NCI-H446 treated with DMSO at 0.1 percent for 48 hours (cell line): ENCODE data around the gene SHANK2.

ENCODE experiments used
- DNase-seq: peaks from one replicate; lab custom pipeline; 2025; lab: John Stamatoyannopoulos, UW

Gene SHANK2

DNA sequence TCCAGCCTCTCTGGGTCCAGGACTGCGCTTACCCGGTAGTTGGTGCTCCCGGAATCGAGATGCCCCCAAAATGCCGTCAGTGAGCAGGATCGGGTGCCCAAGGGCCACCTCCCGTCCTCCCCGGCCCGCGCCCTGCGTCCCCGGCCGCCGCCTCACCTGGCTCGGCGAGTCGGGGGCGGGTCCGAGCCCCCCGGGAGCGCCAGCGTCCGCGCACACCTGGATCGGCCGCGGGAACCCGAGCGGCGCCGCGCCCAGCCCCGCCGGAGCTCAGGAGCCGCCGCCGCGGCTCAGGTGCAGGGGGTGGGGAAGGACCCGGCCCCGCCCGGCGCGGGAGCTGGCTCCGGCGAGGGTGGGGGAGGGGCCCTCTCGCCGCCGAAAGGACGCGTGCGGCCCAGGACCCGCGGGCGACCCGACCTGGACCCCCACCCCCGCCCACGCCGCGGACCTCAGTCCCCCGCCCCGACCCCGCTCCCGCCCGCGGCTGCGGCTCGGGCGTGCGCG lies at the start of gene SHANK2:
TSS of gene SHANK2 (minus strand) at position 309 of the 501 bp plus-strand sequence. CDS start 105,251 bp downstream, outside the sequence.
- DNase-seq, result no peak

DNA sequence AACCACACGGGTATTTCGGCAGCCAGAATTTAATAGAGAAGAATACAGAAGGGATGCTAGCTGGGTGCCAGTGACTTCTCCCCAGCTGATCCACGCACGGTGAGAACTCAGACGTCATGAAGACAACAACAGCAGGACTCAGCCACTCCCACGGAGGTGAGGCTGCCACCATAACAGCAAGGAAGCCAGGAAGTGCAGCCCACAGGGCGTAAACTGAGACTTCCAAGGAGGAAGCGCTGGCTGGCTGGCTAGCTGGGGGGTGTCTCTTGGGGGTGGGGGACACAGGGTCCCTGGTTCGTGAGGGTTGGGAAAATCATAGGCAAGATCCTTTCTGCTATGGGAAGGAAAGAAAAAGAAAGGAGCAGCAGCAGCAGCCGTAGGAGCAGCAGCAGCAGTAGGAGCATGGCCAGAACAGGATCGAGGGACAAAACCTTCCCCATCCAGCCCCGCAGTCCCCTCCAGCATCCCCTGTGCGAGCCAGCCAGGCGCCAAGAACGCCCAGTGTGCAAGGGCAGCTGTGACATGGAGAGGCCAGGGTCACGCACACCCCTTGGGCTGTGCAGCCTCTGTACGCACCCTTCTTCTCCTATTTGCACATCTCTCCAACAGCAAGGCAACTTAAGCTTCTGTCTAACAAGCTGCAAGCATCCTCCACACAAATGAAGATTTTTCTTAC lies 49.6 kb upstream of the SHANK2 start:
- no peak for DNase-seq

DNA sequence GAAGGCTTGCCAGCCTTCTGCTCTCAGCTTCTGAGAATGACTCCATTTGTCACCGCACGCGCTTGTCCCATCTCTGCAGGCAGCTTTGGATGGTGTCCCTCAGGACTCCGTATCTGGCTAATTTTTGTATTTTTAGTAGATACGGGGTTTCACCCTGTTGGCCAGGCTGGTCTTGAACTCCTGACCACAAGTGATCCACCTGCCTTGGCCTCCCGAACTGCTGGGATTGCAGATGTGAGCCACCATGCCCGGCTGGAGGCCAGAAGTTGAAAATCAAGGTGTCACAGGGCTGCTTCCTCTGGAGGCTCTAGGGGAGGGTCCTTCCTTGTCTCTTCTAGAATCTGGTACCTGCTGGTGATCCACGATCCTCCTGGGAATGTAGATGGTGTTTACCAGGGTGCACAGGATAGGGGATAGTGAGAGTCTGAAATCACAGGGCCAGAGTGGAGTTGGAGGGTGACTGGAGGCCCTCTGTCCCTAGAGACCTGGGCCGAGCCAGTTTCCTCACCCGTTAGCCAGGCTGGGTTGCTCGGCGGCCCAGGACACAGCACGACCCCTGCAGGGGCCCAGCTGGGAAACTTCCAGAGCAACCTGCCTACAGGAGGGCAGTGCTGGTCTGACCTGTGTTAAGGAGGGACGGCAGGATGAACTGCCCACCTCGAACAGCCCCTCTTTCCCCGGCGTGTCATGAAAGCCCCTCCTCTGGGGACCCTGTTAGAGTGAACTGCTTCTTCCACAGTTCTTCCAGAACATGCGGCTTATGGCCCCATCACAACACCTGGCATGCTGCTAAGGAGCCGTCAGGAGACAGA lies 48.9 kb upstream of the SHANK2 start:
- DNase-seq, result no peak

DNA sequence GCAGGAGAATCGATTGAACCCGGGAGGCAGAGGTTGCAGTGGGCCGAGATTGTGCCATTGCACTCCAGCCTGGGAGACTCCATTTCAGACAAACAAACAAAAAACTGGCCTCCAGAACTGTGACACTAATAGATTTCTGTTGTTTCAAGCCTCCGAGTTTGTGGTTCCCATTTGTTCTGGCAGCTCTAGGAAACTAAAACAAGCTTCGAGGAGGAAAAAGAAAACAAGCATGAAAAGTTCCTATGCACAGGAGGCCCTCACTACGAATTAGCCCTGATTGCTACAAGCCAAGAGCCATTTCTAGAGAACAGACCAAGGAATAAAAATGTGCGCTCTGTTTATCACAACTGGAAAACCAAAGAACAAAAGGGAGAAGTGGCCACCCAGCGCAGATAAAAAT lies 47.8 kb upstream of the SHANK2 start:
- no peak for DNase-seq

DNA sequence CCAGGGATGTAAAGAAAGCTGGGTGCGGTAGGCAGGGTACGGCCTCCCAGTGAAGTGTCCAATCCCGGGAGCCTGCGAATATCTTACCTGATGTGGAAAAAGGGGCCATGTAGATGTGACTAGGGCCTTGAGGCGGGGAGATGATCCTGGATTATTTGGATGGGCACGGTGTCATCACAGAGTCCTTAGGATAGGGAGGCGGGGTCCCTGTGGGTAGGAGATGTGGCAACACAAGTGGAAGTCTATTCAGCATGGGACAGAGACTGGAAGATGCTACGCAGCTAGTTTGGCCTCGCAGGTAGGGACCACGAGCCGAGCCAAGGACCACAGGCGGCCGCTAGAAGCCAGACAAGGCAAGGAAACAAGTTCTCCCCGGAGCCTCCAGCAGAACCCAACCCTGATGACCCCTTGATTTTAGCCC lies 46.4 kb upstream of the SHANK2 start:
- no peak for DNase-seq

DNA sequence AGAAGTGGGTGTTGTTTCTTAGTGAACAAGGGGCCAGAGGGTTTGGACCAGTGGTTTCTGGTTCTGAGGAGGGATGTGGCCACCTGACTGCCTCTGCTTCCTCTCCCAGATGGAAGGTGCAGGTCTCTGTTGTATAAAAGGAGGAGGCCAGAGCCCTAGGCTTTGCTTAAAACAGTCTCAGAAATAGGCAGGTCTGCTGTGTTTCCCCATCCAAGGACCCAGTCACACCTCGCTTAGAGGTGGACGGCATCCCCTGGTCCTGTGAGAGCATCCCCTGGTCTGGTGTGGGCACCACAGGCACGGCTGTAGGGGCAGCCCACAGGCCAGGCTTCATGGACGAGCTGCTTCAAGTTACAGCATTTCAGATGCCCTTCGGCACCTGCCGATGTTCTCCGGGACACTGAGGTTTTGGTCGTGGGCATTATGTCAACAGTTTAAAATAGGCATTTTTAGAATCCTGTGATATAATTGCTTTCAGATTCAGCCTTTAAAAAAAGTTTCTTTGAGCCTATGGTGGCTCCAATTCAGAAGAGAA lies 45.7 kb upstream of the SHANK2 start:
- DNase-seq, result no peak

DNA sequence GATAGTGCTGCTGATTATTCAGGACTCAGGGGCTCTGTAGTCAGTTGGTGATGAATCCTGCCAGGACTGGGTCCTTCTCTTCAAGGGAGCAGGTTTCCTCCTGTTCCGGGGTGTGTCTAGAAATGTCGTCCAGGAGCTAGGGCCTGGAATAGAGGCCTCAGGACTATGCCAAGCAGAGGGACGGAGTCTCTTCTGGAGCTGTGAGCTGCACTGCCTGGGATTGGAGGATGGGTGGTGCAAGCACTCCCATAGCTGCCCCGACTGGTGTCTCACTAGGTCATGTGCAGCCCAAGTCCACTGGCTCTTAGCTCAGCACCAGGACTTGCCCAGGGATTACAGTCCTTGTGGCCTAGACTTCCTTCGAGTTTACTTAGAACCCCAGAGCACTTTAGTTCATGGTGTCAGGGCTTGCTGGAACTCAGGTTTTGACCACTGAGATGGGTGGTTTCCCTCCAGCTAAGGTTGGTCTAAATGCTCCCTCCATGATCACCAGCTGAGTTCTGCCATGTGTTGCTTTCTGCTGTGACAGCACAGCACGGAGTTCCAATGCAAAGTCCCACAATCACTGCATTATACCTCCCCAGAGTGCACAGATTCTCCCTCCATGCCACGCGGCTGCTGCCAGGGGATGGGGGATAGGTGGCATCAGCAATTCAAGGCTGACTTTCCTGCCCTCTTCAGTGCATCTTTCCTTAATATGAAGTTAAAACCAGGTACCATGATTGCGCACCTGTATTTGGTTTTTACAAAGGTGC lies 42.6 kb upstream of the SHANK2 start:
- DNase-seq, result no peak

DNA sequence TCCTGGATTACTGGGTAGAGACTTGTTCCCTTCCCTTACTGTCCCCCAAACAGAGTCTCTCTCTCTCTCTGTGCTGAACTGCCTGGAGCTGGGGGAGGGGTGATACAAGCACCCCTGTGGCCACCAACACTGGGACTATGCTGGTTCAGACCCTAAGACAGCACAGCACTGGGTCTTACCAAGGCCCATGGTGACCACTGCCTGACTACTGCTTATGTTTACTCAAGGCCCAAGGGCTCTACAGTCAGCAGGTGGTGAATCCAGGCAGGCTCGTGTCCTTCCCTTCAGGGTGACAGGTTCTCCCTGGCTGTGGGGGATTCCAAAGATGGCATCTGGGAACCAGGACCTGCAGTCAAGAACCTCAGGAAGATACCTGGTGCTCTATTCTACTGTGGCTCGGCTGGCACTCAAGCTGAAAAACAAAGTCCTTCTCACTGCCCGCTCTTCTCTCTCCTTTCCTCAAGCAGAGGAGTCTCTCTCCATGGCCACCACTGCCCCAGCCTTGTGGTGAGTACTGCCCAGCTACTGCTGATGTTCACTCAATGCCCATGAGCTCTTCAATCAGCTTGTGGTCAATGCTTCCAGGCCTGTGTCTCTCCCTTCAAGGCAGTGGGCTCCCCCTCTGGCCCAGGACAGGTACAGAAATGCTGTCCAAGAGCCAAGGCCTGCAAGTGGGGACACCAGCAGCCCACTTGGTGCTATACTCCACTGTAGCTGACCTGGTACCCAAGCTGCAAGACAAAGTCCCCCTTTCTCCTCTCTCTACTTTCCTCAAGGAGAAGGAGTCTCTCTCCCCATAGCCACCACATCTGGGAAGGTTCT lies 41.8 kb upstream of the SHANK2 start:
- DNase-seq, result no peak

DNA sequence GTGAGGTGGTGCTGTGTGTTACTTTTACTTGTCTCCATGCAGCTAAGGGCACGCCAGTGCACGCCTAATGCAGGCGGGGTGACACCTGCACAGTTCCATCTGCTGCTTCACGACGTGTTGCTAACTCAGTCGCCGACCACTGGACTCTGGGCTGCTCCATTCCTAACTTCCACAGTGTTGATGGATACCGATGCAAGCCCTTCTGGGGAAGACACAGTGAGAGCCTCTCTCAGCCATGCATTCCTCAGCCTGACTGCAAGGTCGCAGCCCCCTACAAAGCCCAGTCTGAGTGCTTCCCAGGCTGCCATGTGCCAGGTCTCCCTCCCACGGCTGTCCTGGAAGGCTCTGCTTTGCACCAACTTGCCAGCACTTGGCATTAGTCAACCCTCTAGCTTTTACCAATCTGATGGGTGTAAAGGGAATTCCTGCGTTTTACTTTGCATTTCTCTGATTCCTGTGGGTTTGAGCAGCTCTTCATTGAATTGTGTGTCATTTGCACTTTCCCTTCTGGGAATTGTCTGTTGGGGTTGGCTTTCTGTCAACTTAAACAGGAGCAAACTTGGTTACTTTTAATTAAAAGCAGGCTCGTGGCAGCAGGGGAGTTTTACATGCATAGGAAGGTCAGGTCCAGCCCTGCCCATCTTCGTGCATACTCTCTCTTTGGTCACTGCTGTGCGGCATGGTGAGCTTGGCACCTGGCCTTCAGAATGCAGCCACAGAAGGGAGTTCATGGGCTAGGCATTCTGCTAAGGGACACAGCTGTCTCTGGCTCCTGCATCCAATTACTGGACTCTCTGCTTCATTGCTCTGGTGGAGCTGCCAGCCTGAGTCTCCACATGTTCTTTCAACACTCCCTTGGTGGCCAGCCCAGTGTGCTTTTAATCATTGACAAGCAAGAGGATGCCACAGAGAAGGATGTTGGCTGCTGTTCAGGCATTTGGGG lies 34.6 kb upstream of the SHANK2 start:
- no peak for DNase-seq

DNA sequence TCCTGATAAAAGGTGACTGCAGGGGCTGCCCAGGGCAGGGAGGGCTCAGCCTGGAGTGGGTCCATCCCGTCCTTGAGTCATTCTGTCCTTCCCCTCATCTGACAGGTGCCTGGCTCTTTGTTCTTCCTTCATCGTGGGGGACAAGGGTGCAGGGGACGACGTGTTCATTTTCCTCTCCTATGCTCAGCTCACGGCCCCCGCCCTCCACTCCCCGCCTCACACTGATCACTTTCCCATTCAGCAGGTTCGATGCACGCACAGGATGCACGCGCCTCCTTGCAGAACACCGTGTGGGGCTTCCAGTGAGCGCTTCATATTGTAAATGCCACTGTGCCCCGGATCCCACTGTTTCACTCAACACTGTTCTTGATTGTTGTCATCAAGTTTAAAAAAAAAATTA lies 32.7 kb upstream of the SHANK2 start:
- no peak for DNase-seq

DNA sequence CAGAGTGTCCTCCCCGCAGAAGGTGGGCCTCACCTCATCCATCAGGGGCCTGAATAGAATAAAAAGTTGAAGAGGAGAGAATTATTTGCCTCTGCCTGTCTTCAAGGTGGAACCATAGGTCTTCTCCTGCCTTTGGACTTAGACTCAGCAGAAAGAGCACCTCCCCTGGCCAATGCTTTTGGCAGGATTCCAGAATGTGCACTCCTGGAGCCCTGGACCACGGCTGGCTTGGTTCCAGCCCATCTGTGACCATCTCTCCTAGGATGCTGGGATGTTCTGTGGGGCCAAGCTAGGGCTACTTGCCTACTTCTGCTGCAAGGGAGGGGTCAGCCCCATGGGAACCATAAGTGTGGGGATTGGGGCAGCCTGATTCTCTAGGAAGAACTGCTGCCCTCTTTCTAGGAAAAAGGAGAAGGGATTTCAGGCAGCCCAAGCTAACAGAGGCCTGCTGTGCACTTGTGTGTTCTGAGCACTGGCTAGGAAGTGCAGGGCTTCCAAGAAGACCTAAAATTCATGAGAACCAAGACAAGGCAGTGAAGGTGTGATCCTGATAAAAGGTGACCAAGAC lies 32.2 kb upstream of the SHANK2 start:
- peak; percentile 30 for DNase-seq

DNA sequence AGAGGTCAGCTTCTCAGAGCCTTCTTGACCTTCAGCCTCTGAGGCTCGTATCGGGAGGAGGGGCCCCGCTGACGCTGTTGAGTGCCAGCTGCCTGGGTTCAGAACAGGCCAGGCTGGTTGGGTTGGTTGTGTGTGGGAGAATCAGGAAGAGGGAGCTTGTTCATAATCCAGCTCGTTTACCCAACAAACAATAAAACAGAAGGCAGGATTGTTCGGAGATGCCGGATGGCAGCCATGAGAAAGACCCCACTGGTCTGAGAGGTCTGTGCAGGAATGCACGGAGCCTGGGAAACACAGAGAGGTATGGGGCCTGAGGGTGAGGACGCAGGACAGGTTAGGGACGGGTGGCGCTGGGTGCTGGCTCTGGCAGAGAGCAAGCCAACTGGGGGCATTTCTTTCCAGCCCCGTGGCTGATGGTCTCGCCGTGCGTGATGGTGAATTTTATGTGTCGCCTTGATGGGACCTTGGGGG lies 31.6 kb upstream of the SHANK2 start:
- no peak for DNase-seq

DNA sequence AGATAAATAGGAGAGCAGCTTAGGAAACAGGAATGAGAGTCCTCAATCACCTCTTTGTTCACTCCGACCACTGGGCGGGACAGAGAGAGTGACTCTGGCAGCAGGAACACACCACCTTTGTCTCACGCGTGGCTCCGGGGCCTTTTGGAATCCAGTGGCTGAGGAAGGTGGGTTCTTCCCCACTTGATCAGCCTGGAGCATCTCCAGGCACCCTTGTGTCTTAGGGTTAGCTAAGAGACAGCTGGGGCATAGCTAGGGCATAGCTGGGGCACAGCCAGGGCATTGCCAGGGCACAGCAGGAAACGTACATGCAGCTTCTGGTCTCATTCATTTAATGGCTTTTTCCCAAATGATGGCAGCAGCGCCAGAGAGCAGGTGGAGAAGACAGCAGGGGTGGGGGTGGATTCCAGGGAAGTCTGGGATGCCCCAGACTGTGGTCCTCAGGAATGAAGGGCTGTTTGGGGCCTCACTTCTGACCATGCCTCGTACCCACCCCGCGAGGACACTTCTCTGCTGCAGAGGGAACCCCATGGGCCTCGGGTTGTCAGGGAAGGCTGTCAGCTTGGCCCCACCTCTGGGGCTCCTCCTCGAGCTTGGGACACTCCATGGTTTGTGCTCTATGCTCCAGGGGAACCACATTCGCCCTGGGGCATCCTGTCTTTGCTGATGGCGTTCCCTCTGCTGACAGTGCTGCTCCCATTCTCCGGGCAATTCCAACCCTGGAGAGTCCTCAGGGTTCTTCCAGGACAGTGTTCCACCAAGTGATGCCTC lies 30.4 kb upstream of the SHANK2 start:
- DNase-seq, result no peak

DNA sequence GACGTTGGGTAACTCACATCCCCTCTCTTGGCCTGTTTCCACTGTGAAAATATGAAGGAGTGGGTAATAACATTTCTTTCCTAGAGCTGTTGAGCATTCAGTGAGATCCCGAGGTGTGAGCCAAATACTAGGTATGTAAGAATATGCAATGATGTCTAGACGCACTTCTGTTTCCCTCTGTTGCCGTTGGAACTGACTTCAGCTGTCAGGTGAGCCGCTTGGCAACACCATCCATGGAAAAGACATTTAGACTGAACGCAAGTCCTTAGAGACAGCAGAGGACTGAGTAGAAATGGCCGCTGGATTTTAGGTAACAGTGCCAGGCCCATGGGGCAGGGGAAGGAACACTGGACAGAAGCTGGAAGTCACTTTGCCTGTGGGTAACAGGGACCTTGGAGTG lies 29.5 kb upstream of the SHANK2 start:
- no peak for DNase-seq

DNA sequence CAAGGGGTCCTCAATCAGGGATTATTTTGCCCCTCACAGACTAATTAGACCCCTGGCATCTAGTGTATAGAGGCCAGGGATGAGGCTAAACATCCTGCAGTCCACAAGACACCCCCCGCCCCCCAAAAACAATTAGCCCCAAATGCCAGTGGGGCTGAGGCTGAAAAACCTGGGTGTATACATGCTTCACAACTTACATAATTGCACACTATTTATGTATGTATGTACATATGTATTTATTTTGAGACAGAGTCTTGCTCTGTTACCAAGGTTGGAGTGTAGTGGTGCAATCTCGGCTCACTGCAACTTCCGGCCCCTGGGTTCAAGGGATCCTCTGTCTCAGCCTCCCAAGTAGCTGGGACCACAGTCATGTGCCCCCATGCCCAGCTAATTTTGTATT lies 28.8 kb upstream of the SHANK2 start:
- no peak for DNase-seq

DNA sequence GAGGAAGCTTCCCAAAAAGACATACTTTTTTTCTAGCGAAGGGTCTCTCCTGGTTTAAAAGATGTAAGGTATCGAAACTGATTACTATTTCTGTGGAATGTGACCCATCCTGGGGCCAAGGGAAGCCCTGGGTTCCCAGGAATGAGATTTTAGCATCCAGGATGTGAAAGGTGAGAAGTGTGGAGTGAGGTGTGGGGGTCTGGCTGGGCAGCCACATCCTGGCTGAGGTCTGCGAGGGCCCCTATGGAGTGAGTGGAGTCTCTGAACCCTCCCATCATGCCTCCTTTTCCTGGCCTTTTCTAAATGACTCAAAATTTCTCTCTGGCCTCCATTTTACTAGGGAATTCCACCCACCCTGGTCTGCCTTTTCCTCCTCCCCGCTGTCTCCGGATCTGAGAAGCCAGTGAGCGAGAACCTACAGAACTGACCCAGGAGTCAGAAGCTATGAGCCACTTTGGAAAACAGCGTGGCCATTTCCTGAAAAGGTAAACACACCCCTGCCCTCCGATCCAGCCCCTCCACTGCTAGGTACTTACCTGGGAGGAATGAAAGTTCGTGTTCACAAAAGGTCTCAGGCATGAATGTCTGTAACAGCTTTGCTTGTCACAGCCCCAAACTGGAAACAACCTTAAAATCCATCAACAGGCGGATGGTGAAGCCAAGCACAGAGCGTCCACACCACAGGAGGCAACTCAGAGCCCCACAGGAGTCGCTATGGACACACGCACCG lies 27.7 kb upstream of the SHANK2 start:
- no peak for DNase-seq

DNA sequence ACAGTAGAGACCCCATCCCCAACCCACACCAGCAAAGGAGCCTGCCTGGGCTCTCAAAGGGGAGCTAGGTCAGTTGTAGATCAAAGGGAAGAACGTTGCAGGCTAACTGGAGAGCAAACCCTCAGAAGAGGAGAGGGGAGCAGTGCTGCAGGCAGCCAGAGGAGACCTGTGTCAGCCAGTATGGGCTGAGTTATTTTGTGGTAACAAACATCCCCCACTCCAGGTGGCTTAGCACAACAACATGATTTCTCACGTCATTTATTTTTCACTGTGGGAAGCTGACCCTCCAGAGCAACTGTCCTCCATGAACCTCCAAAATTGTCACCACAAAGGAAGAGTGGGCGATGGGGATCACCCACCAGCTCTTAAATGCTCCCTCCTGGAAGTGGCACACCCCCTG lies 19.8 kb upstream of the SHANK2 start:
- no peak for DNase-seq
